Stimulated activated naive CD8-positive, alpha-beta T cell treated with anti-CD3 and anti-CD28 coated beads, Interleukin-15, Interleukin-2, amounts not matched to agents 100 ng/mL and 50 ng/mL, for 24 hours (primary cell): ENCODE data around the gene FAM107B.
"Not testable (repeated sequence)": the region's sequence is repeated elsewhere in the genome, so short reads cannot be mapped to it uniquely, and the experiment has no call there.

Experiments
- H3K27ac Mint-ChIP-seq: one replicate; pipeline ENCODE4 v1.8.0; 2021; ENCODE audit warnings: mild to moderate bottlenecking, mixed read lengths
- H3K27me3 Mint-ChIP-seq: one replicate; pipeline ENCODE4 v1.8.0; 2021; ENCODE audit warnings: mixed read lengths
- H3K36me3 Mint-ChIP-seq: one replicate; pipeline ENCODE4 v1.8.0; 2021; ENCODE audit warnings: low read depth, mixed read lengths
- H3K4me1 Mint-ChIP-seq: one replicate; pipeline ENCODE4 v1.8.0; 2021; ENCODE audit warnings: low read depth, mixed read lengths
- H3K4me3 Mint-ChIP-seq: one replicate; pipeline ENCODE4 v1.8.0; 2021; ENCODE audit warnings: mild to moderate bottlenecking, mixed read lengths
- H3K9me3 Mint-ChIP-seq: one replicate; pipeline ENCODE4 v1.8.0; 2021; ENCODE audit warnings: mixed read lengths

Gene FAM107B

GRCh38 chr10:14774797-14775196 is at the start of gene FAM107B:
Gene FAM107B, minus strand, starts transcription at chr10:14774897. Its CDS starts 234 bp downstream, at chr10:14774663.
- H3K27ac Mint-ChIP-seq: no peak within 1 kb of the TSS
- no peak within 1 kb of the TSS for H3K4me3 Mint-ChIP-seq

GRCh38 chr10:14823966-14824365 is 49.3 kb upstream of the FAM107B start:
- no peak overlapping the region for H3K4me3 Mint-ChIP-seq
- no peaks in the 10 kb centered on the region for H3K9me3 Mint-ChIP-seq
- H3K27me3 Mint-ChIP-seq: no peaks in the 10 kb centered on the region
- H3K27ac Mint-ChIP-seq: no peak overlapping the region
- peaks cover 4% of the 10 kb centered on the region for H3K4me1 Mint-ChIP-seq
- no peaks in the 10 kb centered on the region for H3K36me3 Mint-ChIP-seq

More at GRCh38 chr10:14774797-14775196, at the start of gene FAM107B:
- H3K36me3 Mint-ChIP-seq: no peaks in the 10 kb centered on the region
- H3K4me1 Mint-ChIP-seq: no peaks in the 10 kb centered on the region
- no peaks in the 10 kb centered on the region for H3K9me3 Mint-ChIP-seq
- H3K27me3 Mint-ChIP-seq: no peaks in the 10 kb centered on the region

GRCh38 chr10:14822879-14823755 is 48.4 kb upstream of the FAM107B start:
- H3K4me3 Mint-ChIP-seq: no peak overlapping the region
- no peak overlapping the region for H3K27ac Mint-ChIP-seq
- H3K9me3 Mint-ChIP-seq: no peaks in the 10 kb centered on the region
- peaks cover 4% of the 10 kb centered on the region for H3K4me1 Mint-ChIP-seq
- no peaks in the 10 kb centered on the region for H3K36me3 Mint-ChIP-seq
- H3K27me3 Mint-ChIP-seq: no peaks in the 10 kb centered on the region

GRCh38 chr10:14821635-14822375 is 47.1 kb upstream of the FAM107B start:
- Mint-ChIP-seq H3K36me3 (no peaks in the 10 kb centered on the region), H3K27ac (no peak overlapping the region), H3K9me3 (no peaks in the 10 kb centered on the region), H3K4me3 (no peak overlapping the region), H3K4me1 (peaks cover 4% of the 10 kb centered on the region), H3K27me3 (no peaks in the 10 kb centered on the region)

- H3K9me3 Mint-ChIP-seq: no peaks in the 10 kb centered on the region
- H3K27me3 Mint-ChIP-seq: no peaks in the 10 kb centered on the region
- peaks cover 4% of the 10 kb centered on the region for H3K4me1 Mint-ChIP-seq
- H3K4me3 Mint-ChIP-seq: no peak overlapping the region
- no peak overlapping the region for H3K27ac Mint-ChIP-seq
- H3K36me3 Mint-ChIP-seq: no peaks in the 10 kb centered on the region
Observed at GRCh38 chr10:14820775-14821154, 46.1 kb upstream of the FAM107B start.

GRCh38 chr10:14820010-14820774 is 45.5 kb upstream of the FAM107B start:
- Mint-ChIP-seq H3K4me1 (peaks cover 4% of the 10 kb centered on the region), H3K27ac (no peak overlapping the region), H3K36me3 (no peaks in the 10 kb centered on the region), H3K27me3 (no peaks in the 10 kb centered on the region), H3K4me3 (no peak overlapping the region), H3K9me3 (no peaks in the 10 kb centered on the region)

GRCh38 chr10:14816717-14817116 is 42.0 kb upstream of the FAM107B start:
- H3K4me3 Mint-ChIP-seq, H3K27ac Mint-ChIP-seq, H3K36me3 Mint-ChIP-seq, H3K9me3 Mint-ChIP-seq, H3K27me3 Mint-ChIP-seq: not testable (repeated sequence)
- peaks cover 15% of the 10 kb centered on the region for H3K4me1 Mint-ChIP-seq

- H3K27ac Mint-ChIP-seq: no peak overlapping the region
Observed at GRCh38 chr10:14815681-14816080, 41.0 kb upstream of the FAM107B start.

GRCh38 chr10:14812271-14812670 is 37.6 kb upstream of the FAM107B start:
- H3K4me3 Mint-ChIP-seq: peak overlapping the region; percentile 61
- H3K4me1 Mint-ChIP-seq: peaks cover 27% of the 10 kb centered on the region
- H3K27ac Mint-ChIP-seq: no peak overlapping the region
- H3K9me3 Mint-ChIP-seq: no peaks in the 10 kb centered on the region
- no peaks in the 10 kb centered on the region for H3K27me3 Mint-ChIP-seq
- no peaks in the 10 kb centered on the region for H3K36me3 Mint-ChIP-seq

More at GRCh38 chr10:14815681-14816080, 41.0 kb upstream of the FAM107B start:
- Mint-ChIP-seq H3K4me3 (no peak overlapping the region), H3K9me3 (no peaks in the 10 kb centered on the region), H3K36me3 (no peaks in the 10 kb centered on the region), H3K4me1 (peaks cover 26% of the 10 kb centered on the region), H3K27me3 (no peaks in the 10 kb centered on the region)

- H3K9me3 Mint-ChIP-seq: no peaks in the 10 kb centered on the region
- H3K4me3 Mint-ChIP-seq: no peak overlapping the region
- peaks cover 27% of the 10 kb centered on the region for H3K4me1 Mint-ChIP-seq
- H3K27ac Mint-ChIP-seq: peak overlapping the region; percentile 32
- H3K27me3 Mint-ChIP-seq: no peaks in the 10 kb centered on the region
- no peaks in the 10 kb centered on the region for H3K36me3 Mint-ChIP-seq
Observed at GRCh38 chr10:14810969-14811953, 36.6 kb upstream of the FAM107B start.

GRCh38 chr10:14806318-14806717 is 31.6 kb upstream of the FAM107B start:
- Mint-ChIP-seq H3K9me3 (no peaks in the 10 kb centered on the region), H3K4me1 (peaks cover 7% of the 10 kb centered on the region), H3K27ac (no peak overlapping the region), H3K4me3 (no peak overlapping the region), H3K36me3 (no peaks in the 10 kb centered on the region), H3K27me3 (no peaks in the 10 kb centered on the region)

- no peak overlapping the region for H3K27ac Mint-ChIP-seq
- H3K4me1 Mint-ChIP-seq: peaks cover 3% of the 10 kb centered on the region
- no peaks in the 10 kb centered on the region for H3K36me3 Mint-ChIP-seq
- H3K4me3 Mint-ChIP-seq: no peak overlapping the region
- no peaks in the 10 kb centered on the region for H3K9me3 Mint-ChIP-seq
- no peaks in the 10 kb centered on the region for H3K27me3 Mint-ChIP-seq
Observed at GRCh38 chr10:14803827-14804226, 29.1 kb upstream of the FAM107B start.

GRCh38 chr10:14801723-14802122 is 27.0 kb upstream of the FAM107B start:
- H3K27me3 Mint-ChIP-seq: no peaks in the 10 kb centered on the region
- H3K36me3 Mint-ChIP-seq: no peaks in the 10 kb centered on the region
- H3K4me1 Mint-ChIP-seq: peaks cover 9% of the 10 kb centered on the region
- no peak overlapping the region for H3K27ac Mint-ChIP-seq
- H3K4me3 Mint-ChIP-seq: no peak overlapping the region
- H3K9me3 Mint-ChIP-seq: no peaks in the 10 kb centered on the region

GRCh38 chr10:14800397-14800796 is 25.7 kb upstream of the FAM107B start:
- Mint-ChIP-seq H3K36me3 (no peaks in the 10 kb centered on the region), H3K4me1 (peaks cover 9% of the 10 kb centered on the region), H3K27me3 (no peaks in the 10 kb centered on the region), H3K9me3 (no peaks in the 10 kb centered on the region), H3K27ac (no peak overlapping the region), H3K4me3 (no peak overlapping the region)
